Panc1 (cell line): ENCODE data around the gene TMOD2. TPM values are rescaled to one million over a fixed set of nuclear protein-coding genes. Genes with fewer than 3 reads are reported as not detected.
A peak's percentile ranks its signal among the peaks of the same experiment; 100 is the strongest.

Source experiments
- ATAC-seq: fragments of 200-7000 bp; cut with Tn5 transposase; 2 replicates; pipeline ENCODE4 v1.9.1; 2020; ENCODE audit warnings: mild to moderate bottlenecking, moderate library complexity
- BruUV-seq: library from RNA; stranded (reverse); fragments of 400-500 nt; replicated peaks from 2 replicates; lab custom pipeline; 2021; lab: Mats Ljungman, UMichigan
- CTCF ChIA-PET: fragments of 300-600 bp; sonication (Branson Sonifier 250); formaldehyde crosslinking; loops from one replicate; lab custom pipeline; 2022; ENCODE audit warnings: antibody characterized with exemption; lab: Charles Lee
- POLR2A ChIA-PET: fragments of 300-600 bp; sonication (Branson Sonifier 250); formaldehyde crosslinking; loops from one replicate; lab custom pipeline; 2022; ENCODE audit warnings: antibody characterized with exemption; lab: Charles Lee
- DNase-seq: peaks from one replicate; pipeline ENCODE4 v3.0.0-alpha.2; 2010; ENCODE audit warnings: low read depth, low spot score
- H3K27ac ChIP-seq: 2 replicates; pipeline ENCODE4 v1.5.1; 2011; ENCODE audit warnings: mild to moderate bottlenecking, low read length, inconsistent platforms
- H3K27me3 ChIP-seq: fragments of 200-500 bp; sonication (Bioruptor generic); 2 replicates; pipeline ENCODE4 v1.6.0; 2014; ENCODE audit warnings: low read length, inconsistent platforms; ENCODE audit not compliant: control insufficient read depth, insufficient read depth
- H3K36me3 ChIP-seq: fragments of 200-500 bp; sonication (Bioruptor generic); 2 replicates; pipeline ENCODE4 v1.5.1; 2014; ENCODE audit warnings: inconsistent platforms, mild to moderate bottlenecking, low read length, moderate library complexity; ENCODE audit not compliant: control insufficient read depth, insufficient read depth
- H3K4me1 ChIP-seq: 2 replicates; pipeline ENCODE4 v1.5.1; 2011; ENCODE audit warnings: inconsistent platforms, mild to moderate bottlenecking, low read length, moderate library complexity; ENCODE audit not compliant: control insufficient read depth, insufficient read depth
- H3K4me3 ChIP-seq, 2 experiments: 2 replicates each; pipeline ENCODE4 v1.5.1; 2011 to 2012; ENCODE audit warnings: low read depth in 2 of 2, low read length in 2 of 2, mild to moderate bottlenecking in 2 of 2, inconsistent platforms in 1 of 2, moderate library complexity in 1 of 2
- H3K9me3 ChIP-seq: fragments of 200-500 bp; sonication (Bioruptor generic); 2 replicates; pipeline ENCODE4 v1.5.1; 2014; ENCODE audit warnings: low read depth, mild to moderate bottlenecking, inconsistent platforms, low read length, moderate library complexity; ENCODE audit not compliant: control insufficient read depth, insufficient read depth
- POLR2AphosphoS5 ChIP-seq: IDR thresholded peaks from 2 replicates; pipeline ENCODE4 v1.6.1; 2012; ENCODE audit warnings: mild to moderate bottlenecking, low read depth, low read length, moderate library complexity
- SIN3A ChIP-seq: IDR thresholded peaks from 2 replicates; pipeline ENCODE4 v1.6.1; 2012; ENCODE audit warnings: low read depth, mild to moderate bottlenecking, low read length, moderate library complexity, borderline replicate concordance; ENCODE audit not compliant: insufficient read depth
- TCF7L2 ChIP-seq: IDR thresholded peaks from 2 replicates; pipeline ENCODE4 v1.6.1; 2011; ENCODE audit warnings: mild to moderate bottlenecking, low read depth, low read length, inconsistent platforms
- in situ Hi-C: cut with HindIII; loops from 2 replicates; pipeline ENCODE4 v1.10.0; 2016; ENCODE audit warnings: low sequenced_read_pairs, low pct_unique_long_range_greater_than_20kb
- intact Hi-C: fragments of 100-400 bp; cut with micrococcal nuclease; formaldehyde crosslinking; loops from one replicate; pipeline ENCODE4 v1.10.0; 2022; ENCODE audit not compliant: unreplicated experiment
- total RNA-seq: library from RNA; stranded (reverse); gene quantifications from one replicate; pipeline ENCODE4 v1.2.1, GENCODE V29; 2021; ENCODE audit not compliant: unreplicated experiment
- TF ChIP-seq, protein P1 (sequence below): fragments of 450-650 bp; IDR thresholded peaks from 2 replicates; pipeline ENCODE4 v1.5.1; 2017; ENCODE audit warnings: mild to moderate bottlenecking
- TF ChIP-seq, protein P2 (sequence below), 2 experiments: IDR thresholded peaks; 2 replicates each; pipeline ENCODE4 v1.6.1; 2011 to 2012; ENCODE audit warnings: low read depth in 2 of 2, control low read depth in 1 of 2, low read length in 1 of 2, mild to moderate bottlenecking in 1 of 2, moderate library complexity in 1 of 2; ENCODE audit not compliant: insufficient read depth in 1 of 2

Gene TMOD2
- total RNA-seq, 1 experiment from 2014 or later = 1.7 TPM

DNA sequence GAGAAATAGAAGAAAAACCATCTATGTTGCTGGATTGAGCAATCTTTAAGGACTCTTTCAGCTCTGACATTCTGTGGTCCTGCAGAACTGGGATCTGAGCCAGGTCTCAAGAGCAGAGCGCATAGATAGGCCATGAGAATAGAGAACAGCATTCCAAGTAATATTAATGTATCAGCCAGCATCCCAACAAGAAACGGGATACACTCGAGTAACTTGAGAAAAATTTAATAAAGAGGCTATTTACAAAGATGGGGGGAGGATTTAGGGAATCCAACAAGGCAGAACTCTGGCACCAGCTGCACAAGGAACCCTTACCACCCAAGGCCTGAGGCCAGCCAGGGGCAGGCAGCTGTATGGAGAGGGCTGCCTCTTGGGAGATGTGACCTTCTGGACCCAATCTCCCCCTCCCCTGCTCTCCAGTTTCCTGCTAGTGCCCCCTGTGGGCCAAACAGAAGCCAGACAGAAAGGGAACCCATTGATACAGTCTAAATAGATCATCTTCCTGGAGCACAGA lies 8.2 kb downstream of the TMOD2 start:
- peaks cover 8% of the 10 kb centered on the region; the same call in 1 of the 2 replicates for H3K27me3 ChIP-seq
- no peaks in the 10 kb centered on the region for H3K4me1 ChIP-seq
- no peak overlapping the region for H3K4me3 ChIP-seq
- DNase-seq = no peak
- ATAC-seq = no peak
- BruUV-seq = no TSS peak
- POLR2A ChIA-PET = no interaction called here
- H3K9me3 ChIP-seq = no peaks in the 10 kb centered on the region
- H3K27ac ChIP-seq = no peak overlapping the region
- H3K36me3 ChIP-seq = no peaks in the 10 kb centered on the region
- CTCF ChIA-PET = no interaction called here
- intact Hi-C loops = no loop called here
- in situ Hi-C loops = no loop called here
- no peak for TF ChIP-seq POLR2AphosphoS5
- TF ChIP-seq, protein P1, sequence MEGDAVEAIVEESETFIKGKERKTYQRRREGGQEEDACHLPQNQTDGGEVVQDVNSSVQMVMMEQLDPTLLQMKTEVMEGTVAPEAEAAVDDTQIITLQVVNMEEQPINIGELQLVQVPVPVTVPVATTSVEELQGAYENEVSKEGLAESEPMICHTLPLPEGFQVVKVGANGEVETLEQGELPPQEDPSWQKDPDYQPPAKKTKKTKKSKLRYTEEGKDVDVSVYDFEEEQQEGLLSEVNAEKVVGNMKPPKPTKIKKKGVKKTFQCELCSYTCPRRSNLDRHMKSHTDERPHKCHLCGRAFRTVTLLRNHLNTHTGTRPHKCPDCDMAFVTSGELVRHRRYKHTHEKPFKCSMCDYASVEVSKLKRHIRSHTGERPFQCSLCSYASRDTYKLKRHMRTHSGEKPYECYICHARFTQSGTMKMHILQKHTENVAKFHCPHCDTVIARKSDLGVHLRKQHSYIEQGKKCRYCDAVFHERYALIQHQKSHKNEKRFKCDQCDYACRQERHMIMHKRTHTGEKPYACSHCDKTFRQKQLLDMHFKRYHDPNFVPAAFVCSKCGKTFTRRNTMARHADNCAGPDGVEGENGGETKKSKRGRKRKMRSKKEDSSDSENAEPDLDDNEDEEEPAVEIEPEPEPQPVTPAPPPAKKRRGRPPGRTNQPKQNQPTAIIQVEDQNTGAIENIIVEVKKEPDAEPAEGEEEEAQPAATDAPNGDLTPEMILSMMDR = peak; percentile 26; the same call in 1 of the 2 replicates

DNA sequence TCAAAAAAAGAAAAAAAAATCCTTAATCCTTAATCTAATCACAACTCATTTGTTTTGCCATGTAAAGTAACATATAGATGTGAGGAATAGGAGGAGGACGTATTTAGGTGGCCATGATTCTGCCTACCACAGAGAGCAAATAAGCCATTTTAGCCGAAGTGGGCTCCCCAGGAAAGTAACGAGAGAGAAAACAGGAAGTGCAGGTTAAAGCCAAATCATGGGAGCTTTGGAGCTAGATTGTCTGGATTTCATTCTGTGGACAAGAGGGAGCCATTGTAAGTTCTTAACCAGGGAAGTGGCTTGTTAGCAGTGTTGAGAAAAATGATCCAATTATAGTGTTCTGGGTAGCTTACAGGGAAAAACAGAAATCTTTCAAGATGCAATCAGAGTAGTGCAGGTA lies 9.4 kb downstream of the TMOD2 start:
- no peak for DNase-seq
- ChIA-PET POLR2A (no interaction called here), CTCF (interaction anchor here (0.5 kb wide), 1 partner anchor 110 kb away, joined by 6 read pairs; no protein-coding TSS in a partner anchor)
- H3K27ac ChIP-seq = no peak overlapping the region
- H3K4me1 ChIP-seq = no peaks in the 10 kb centered on the region
- in situ Hi-C loops (no loop called here), intact Hi-C loops (no loop called here)
- no peaks in the 10 kb centered on the region for H3K9me3 ChIP-seq
- peaks cover 6% of the 10 kb centered on the region; the same call in 1 of the 2 replicates for H3K27me3 ChIP-seq
- no peaks in the 10 kb centered on the region for H3K36me3 ChIP-seq
- no peak for ATAC-seq
- BruUV-seq = no TSS peak
- TF ChIP-seq TCF7L2 = no peak
- TF ChIP-seq, protein P2, sequence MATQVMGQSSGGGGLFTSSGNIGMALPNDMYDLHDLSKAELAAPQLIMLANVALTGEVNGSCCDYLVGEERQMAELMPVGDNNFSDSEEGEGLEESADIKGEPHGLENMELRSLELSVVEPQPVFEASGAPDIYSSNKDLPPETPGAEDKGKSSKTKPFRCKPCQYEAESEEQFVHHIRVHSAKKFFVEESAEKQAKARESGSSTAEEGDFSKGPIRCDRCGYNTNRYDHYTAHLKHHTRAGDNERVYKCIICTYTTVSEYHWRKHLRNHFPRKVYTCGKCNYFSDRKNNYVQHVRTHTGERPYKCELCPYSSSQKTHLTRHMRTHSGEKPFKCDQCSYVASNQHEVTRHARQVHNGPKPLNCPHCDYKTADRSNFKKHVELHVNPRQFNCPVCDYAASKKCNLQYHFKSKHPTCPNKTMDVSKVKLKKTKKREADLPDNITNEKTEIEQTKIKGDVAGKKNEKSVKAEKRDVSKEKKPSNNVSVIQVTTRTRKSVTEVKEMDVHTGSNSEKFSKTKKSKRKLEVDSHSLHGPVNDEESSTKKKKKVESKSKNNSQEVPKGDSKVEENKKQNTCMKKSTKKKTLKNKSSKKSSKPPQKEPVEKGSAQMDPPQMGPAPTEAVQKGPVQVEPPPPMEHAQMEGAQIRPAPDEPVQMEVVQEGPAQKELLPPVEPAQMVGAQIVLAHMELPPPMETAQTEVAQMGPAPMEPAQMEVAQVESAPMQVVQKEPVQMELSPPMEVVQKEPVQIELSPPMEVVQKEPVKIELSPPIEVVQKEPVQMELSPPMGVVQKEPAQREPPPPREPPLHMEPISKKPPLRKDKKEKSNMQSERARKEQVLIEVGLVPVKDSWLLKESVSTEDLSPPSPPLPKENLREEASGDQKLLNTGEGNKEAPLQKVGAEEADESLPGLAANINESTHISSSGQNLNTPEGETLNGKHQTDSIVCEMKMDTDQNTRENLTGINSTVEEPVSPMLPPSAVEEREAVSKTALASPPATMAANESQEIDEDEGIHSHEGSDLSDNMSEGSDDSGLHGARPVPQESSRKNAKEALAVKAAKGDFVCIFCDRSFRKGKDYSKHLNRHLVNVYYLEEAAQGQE (IDR thresholded peaks at IDR 0.05; ENCODE audit: insufficient read depth in 1 of 2, low read depth in 2 of 2, low read length in 1 of 2) = no peak
- TF ChIP-seq, protein P1 = no peak
- TF ChIP-seq POLR2AphosphoS5 = no peak
- TF ChIP-seq SIN3A = no peak
- no peak overlapping the region for H3K4me3 ChIP-seq
